ENCODE results near the gene ERGIC3.

The ERGIC3 gene

GRCh38 chr20:35601990-35602389 lies 60.1 kb downstream of the ERGIC3 start:
- Histone ChIP-seq H3K4me1 (ENCODE audit: control insufficient read depth, insufficient read depth, low read length, poor library complexity, severe bottlenecking) (peaks cover 12% of the 10 kb centered on the region), H3K27ac (ENCODE audit: insufficient read depth, low read length, poor library complexity, severe bottlenecking) (peak overlapping the region; percentile 18), H3K9me3 (ENCODE audit: control insufficient read depth, low read length) (no peaks in the 10 kb centered on the region), H3K4me3 (ENCODE audit: insufficient read depth, low read depth, low read length, poor library complexity, severe bottlenecking) (peak overlapping the region; percentile 66), H3K36me3 (ENCODE audit: control insufficient read depth, insufficient read depth, low read length) (no peaks in the 10 kb centered on the region), H3K27me3 (replicated peaks; ENCODE audit: control insufficient read depth, insufficient read depth, low read length, poor library complexity, severe bottlenecking) (peaks cover 4% of the 10 kb centered on the region)
- DNase-seq, result no peak

GRCh38 chr20:35602851-35603495 lies 61.1 kb downstream of the ERGIC3 start:
- no peaks in the 10 kb centered on the region for H3K9me3 ChIP-seq (ENCODE audit: control insufficient read depth, low read length)
- H3K4me3 ChIP-seq (ENCODE audit: insufficient read depth, low read depth, low read length, poor library complexity, severe bottlenecking), result no peak overlapping the region
- DNase-seq, result no peak
- H3K27ac ChIP-seq (ENCODE audit: insufficient read depth, low read length, poor library complexity, severe bottlenecking), result no peak overlapping the region
- no peaks in the 10 kb centered on the region for H3K36me3 ChIP-seq (ENCODE audit: control insufficient read depth, insufficient read depth, low read length)
- peaks cover 4% of the 10 kb centered on the region for H3K27me3 ChIP-seq (replicated peaks; ENCODE audit: control insufficient read depth, insufficient read depth, low read length, poor library complexity, severe bottlenecking)
- H3K4me1 ChIP-seq (ENCODE audit: control insufficient read depth, insufficient read depth, low read length, poor library complexity, severe bottlenecking), result peaks cover 12% of the 10 kb centered on the region

- H3K27ac ChIP-seq (ENCODE audit: insufficient read depth, low read length, poor library complexity, severe bottlenecking), result no peak overlapping the region
- DNase-seq, result no peak
- H3K36me3 ChIP-seq (ENCODE audit: control insufficient read depth, insufficient read depth, low read length), result no peaks in the 10 kb centered on the region
- H3K9me3 ChIP-seq (ENCODE audit: control insufficient read depth, low read length), result no peaks in the 10 kb centered on the region
- H3K4me3 ChIP-seq (ENCODE audit: insufficient read depth, low read depth, low read length, poor library complexity, severe bottlenecking), result no peak overlapping the region
- H3K4me1 ChIP-seq (ENCODE audit: control insufficient read depth, insufficient read depth, low read length, poor library complexity, severe bottlenecking), result peaks cover 12% of the 10 kb centered on the region
- H3K27me3 ChIP-seq (replicated peaks; ENCODE audit: control insufficient read depth, insufficient read depth, low read length, poor library complexity, severe bottlenecking), result peaks cover 4% of the 10 kb centered on the region
Observed at GRCh38 chr20:35603695-35604448, 62.0 kb downstream of the ERGIC3 start.

- no peaks in the 10 kb centered on the region for H3K36me3 ChIP-seq (ENCODE audit: control insufficient read depth, insufficient read depth, low read length)
- DNase-seq, result no peak
- H3K9me3 ChIP-seq (ENCODE audit: control insufficient read depth, low read length), result no peaks in the 10 kb centered on the region
- H3K27me3 ChIP-seq (replicated peaks; ENCODE audit: control insufficient read depth, insufficient read depth, low read length, poor library complexity, severe bottlenecking), result peaks cover 4% of the 10 kb centered on the region
- H3K4me1 ChIP-seq (ENCODE audit: control insufficient read depth, insufficient read depth, low read length, poor library complexity, severe bottlenecking), result peaks cover 12% of the 10 kb centered on the region
- no peak overlapping the region for H3K4me3 ChIP-seq (ENCODE audit: insufficient read depth, low read depth, low read length, poor library complexity, severe bottlenecking)
- H3K27ac ChIP-seq (ENCODE audit: insufficient read depth, low read length, poor library complexity, severe bottlenecking), result no peak overlapping the region
Observed at GRCh38 chr20:35604449-35604747, 62.5 kb downstream of the ERGIC3 start.

GRCh38 chr20:35606127-35606526 lies 64.2 kb downstream of the ERGIC3 start:
- Histone ChIP-seq H3K9me3 (ENCODE audit: control insufficient read depth, low read length) (no peaks in the 10 kb centered on the region), H3K27me3 (replicated peaks; ENCODE audit: control insufficient read depth, insufficient read depth, low read length, poor library complexity, severe bottlenecking) (no peaks in the 10 kb centered on the region)

More at GRCh38 chr20:35606127-35606526, 64.2 kb downstream of the ERGIC3 start:
- no peak overlapping the region for H3K27ac ChIP-seq (ENCODE audit: insufficient read depth, low read length, poor library complexity, severe bottlenecking)
- H3K4me1 ChIP-seq (ENCODE audit: control insufficient read depth, insufficient read depth, low read length, poor library complexity, severe bottlenecking), result peaks cover 7% of the 10 kb centered on the region
- DNase-seq, result no peak
- no peaks in the 10 kb centered on the region for H3K36me3 ChIP-seq (ENCODE audit: control insufficient read depth, insufficient read depth, low read length)
- no peak overlapping the region for H3K4me3 ChIP-seq (ENCODE audit: insufficient read depth, low read depth, low read length, poor library complexity, severe bottlenecking)

All from effector memory CD4-positive, alpha-beta T cell (primary cell).